ENCODE results near the gene TMIGD1. TPM values are rescaled to one million over a fixed set of nuclear protein-coding genes. Genes with fewer than 3 reads are reported as not detected.
A peak's percentile ranks its signal among the peaks of the same experiment; 100 is the strongest.
"Not testable (repeated sequence)": the region's sequence is repeated elsewhere in the genome, so short reads cannot be mapped to it uniquely, and the experiment has no call there.

TMIGD1 gene
- total and polyA plus RNA-seq, 12 donors, result not detected

DNA sequence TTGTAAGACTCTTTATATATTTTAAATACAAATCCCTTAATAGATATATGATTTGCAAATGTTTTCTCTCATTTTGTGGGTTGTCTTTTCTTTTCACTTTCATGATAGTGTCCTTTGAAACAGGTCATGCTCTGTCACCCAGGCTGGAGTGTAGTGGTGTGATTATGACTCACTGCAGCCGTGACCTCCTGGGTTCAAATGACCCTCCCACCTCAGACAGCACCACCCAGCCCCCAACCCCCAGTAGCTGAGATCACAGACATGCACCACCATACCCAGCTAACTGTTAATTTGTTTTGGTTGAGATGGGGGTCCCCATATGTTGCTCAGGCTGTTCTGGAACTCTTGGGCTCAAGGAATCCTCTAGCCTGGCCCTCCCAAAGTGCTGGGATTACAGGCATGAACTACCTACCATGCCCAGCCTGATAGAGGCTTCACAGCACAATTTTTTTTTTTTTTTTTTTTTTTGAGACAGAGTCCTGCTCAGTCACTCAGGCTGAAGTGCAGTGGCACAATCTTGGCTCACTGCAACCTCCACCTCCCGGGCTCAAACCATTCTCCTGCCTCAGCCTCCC, 18.5 kb upstream of the TMIGD1 start:
- ATAC-seq, result no peak
- Histone ChIP-seq H3K27me3 (no peaks in the 10 kb centered on the region), H3K4me3 (no peak overlapping the region), H3K4me1 (peaks cover 0 to 21% (median 0%) of the 10 kb centered on the region in 9 donors), H3K9me3 (no peaks in the 10 kb centered on the region), H3K27ac (peak overlapping the region in 1 of 10 donors; percentile 61), H3K36me3 (no peaks in the 10 kb centered on the region)
- 91 to 92% methylated on average over 2 of the region's 2 CpGs for WGBS, 2 donors
- DNase-seq, result no peak
- intact Hi-C loops (cut with DNase I), result no loop called here
- TF ChIP-seq CTCF (IDR thresholded peaks at IDR 0.05), result no peak

DNA sequence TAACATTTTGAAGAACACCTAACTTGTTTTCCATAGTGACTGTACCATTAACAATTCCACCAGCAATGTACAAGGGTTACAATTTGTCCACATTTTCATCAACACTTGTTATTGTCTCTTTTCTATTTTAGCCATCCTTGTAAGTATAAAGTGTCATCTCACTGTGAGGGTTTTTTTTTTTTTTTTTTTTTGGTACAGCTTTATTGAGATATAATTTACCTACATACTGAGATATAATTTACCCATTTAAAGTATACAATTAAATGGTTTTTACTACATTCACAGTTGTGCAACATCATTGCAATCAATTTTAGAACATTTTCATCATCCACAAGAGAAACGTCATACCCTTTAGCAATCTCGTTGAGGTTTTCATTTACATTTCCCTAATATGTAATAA, 17.9 kb upstream of the TMIGD1 start:
- H3K4me3 ChIP-seq, result no peak overlapping the region
- no peaks in the 10 kb centered on the region for H3K36me3 ChIP-seq
- peak overlapping the region in 1 of 10 donors; percentile 61 for H3K27ac ChIP-seq
- ATAC-seq, result no peak
- no peak for TF ChIP-seq CTCF (IDR thresholded peaks at IDR 0.05)
- WGBS, 2 donors, result 94 to 95% methylated on average over 2 of the region's 2 CpGs
- intact Hi-C loops (cut with DNase I), result no loop called here
- H3K4me1 ChIP-seq, result peaks cover 0 to 22% (median 0%) of the 10 kb centered on the region in 9 donors
- DNase-seq, result no peak
- H3K9me3 ChIP-seq, result no peaks in the 10 kb centered on the region
- H3K27me3 ChIP-seq, result no peaks in the 10 kb centered on the region

DNA sequence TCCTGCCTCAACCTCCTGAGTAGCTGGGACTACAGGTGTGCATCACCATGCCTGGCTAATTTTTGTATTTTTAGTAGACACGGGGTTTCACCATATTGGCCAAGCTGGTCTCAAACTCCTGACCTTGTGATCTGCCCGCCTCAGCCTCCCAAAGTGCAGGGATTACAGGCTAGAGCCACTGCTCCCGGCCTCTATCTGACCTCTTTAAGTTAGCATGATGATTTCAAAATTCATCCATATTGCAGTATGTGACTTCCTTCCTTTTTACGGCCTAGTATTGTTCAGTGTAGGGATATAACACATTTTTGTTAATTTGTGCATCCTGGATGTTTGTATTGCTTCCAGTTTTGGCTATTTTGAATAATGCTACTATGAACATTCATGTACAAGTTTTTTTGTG, 17.4 kb upstream of the TMIGD1 start:
- intact Hi-C loops (cut with DNase I); H3K4me3 ChIP-seq; H3K9me3 ChIP-seq; H3K36me3 ChIP-seq; ATAC-seq; H3K27me3 ChIP-seq; DNase-seq: not testable (repeated sequence)
- Histone ChIP-seq H3K4me1 (peaks cover 0 to 26% (median under 1%) of the 10 kb centered on the region in 9 donors), H3K27ac (peak overlapping the region in 1 of 10 donors; percentile 61)
- WGBS, 2 donors, result 86% methylated on average over 4 of the region's 4 CpGs

DNA sequence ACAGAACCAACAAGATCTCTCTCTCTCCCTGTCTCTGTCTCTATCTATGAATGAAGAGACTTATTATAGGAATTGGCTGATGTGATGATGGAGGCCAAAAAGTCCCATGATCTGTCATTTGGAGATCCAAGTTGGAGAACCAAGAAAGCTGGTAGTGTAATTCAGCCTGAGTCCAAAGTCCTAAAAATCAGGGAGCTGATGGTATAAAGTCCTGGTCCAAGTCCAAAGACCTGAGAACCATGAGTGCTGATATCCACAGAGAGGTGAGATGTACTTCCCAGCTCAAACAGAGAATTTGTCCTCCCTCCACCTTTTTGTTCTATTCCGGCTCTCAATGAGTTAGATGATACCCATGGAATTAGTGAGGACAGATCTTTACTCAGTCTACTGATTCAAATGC, 15.4 kb upstream of the TMIGD1 start:
- ATAC-seq (no peak), DNase-seq (no peak)
- Histone ChIP-seq H3K9me3 (no peaks in the 10 kb centered on the region), H3K36me3 (no peaks in the 10 kb centered on the region), H3K27me3 (no peaks in the 10 kb centered on the region), H3K4me1 (peaks cover 6 to 45% (median 20%) of the 10 kb centered on the region in 9 donors), H3K27ac (no peak overlapping the region), H3K4me3 (no peak overlapping the region)
- TF ChIP-seq CTCF (IDR thresholded peaks at IDR 0.05), result no peak
- 100% methylated on average over 1 of the region's 1 CpG for WGBS, 2 donors
- intact Hi-C loops (cut with DNase I), result loop anchor here in 1 of 10 donors (10.0 kb wide), 2 partner anchors 86 to 126 kb away; partner anchors contain the start of gene GOSR1

- H3K36me3 ChIP-seq, result no peaks in the 10 kb centered on the region
- no peak for TF ChIP-seq CTCF (IDR thresholded peaks at IDR 0.05)
- H3K4me3 ChIP-seq, result no peak overlapping the region
- no peaks in the 10 kb centered on the region for H3K27me3 ChIP-seq
- H3K4me1 ChIP-seq, result peaks cover 6 to 46% (median 30%) of the 10 kb centered on the region in 9 donors
- ATAC-seq, result no peak
- no peaks in the 10 kb centered on the region for H3K9me3 ChIP-seq
- no peak overlapping the region for H3K27ac ChIP-seq
- intact Hi-C loops (cut with DNase I), result loop anchor here in 1 of 10 donors (10.0 kb wide), 2 partner anchors 87 to 127 kb away; partner anchors contain the start of gene GOSR1
- WGBS, 2 donors, result 72 to 78% methylated on average over 4 of the region's 4 CpGs
- no peak for DNase-seq
Observed at GRCh38 chr17:30347488-30347887, 13.6 kb upstream of the TMIGD1 start.
